ENCODE results near the gene KRT40.

The KRT40 gene

DNA sequence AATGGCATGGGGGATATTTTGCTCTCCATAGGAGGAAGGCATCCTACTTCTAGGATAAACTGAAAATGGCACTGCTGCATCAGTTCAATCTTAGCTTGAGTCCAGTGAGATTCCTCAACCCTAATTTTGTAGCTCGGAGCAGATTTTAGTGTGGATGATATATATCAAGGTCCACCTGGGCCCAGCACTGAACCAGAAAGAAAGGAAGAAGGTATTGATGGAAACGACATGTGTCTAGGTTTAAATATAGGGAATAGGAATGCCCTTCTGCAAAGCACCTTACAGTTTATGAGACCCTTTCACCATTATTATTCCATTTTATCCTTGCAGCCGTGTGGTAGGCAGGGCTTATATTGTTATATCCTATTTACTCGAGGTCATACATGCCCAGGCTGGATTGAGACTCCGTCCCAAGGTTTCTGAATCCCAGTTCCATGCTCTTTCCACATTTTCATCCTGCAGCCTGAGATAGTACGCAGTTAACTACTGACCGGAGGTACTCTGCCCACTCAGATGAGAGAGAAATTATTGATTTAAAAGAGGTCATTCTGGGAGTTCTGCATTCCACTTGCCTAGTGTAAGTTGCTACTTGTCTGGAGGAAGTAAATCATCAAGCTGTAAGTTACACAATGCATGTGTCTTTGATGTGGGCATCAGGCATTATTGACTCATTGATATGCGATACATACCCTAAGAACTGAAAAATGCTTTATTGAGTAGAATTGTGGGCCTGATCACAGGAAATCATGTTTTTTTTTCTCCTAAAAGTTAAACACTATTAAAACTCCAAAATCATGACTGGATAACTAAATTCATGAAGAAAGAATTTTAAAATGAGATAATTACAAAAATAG, 27.5 kb downstream of the KRT40 start:
- no peak overlapping the region for H3K4me3 ChIP-seq (ENCODE audit: low read length)
- peak; percentile 96 for DNase-seq (ENCODE audit: low read depth)
- TF ChIP-seq, protein P1, sequence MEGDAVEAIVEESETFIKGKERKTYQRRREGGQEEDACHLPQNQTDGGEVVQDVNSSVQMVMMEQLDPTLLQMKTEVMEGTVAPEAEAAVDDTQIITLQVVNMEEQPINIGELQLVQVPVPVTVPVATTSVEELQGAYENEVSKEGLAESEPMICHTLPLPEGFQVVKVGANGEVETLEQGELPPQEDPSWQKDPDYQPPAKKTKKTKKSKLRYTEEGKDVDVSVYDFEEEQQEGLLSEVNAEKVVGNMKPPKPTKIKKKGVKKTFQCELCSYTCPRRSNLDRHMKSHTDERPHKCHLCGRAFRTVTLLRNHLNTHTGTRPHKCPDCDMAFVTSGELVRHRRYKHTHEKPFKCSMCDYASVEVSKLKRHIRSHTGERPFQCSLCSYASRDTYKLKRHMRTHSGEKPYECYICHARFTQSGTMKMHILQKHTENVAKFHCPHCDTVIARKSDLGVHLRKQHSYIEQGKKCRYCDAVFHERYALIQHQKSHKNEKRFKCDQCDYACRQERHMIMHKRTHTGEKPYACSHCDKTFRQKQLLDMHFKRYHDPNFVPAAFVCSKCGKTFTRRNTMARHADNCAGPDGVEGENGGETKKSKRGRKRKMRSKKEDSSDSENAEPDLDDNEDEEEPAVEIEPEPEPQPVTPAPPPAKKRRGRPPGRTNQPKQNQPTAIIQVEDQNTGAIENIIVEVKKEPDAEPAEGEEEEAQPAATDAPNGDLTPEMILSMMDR (conservative IDR thresholded peaks at IDR 0.05; ENCODE audit: low read length): no peak

DNA sequence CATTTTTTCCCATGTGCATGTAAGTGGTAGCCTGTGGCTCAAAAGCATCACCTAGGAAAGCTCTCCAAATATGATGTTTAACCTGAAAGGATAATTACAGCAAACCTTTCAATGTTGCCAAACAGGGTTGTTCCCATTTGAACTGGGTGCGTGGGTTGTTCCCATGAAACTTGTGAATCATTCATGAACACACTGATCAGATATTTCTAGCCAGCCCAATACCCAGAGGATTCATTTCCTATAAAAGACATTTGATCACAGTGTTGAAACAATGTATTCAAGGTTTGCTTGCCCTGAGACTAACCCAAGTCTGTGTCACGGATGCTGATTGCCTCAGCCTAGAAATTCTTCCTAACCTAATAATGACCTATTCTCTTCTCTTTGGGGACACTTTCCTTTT, 30.2 kb downstream of the KRT40 start:
- peak; percentile 90 for DNase-seq (ENCODE audit: low read depth)
- no peak overlapping the region for H3K4me3 ChIP-seq (ENCODE audit: low read length)
- TF ChIP-seq, protein P1 (conservative IDR thresholded peaks at IDR 0.05; ENCODE audit: low read length): no peak

DNA sequence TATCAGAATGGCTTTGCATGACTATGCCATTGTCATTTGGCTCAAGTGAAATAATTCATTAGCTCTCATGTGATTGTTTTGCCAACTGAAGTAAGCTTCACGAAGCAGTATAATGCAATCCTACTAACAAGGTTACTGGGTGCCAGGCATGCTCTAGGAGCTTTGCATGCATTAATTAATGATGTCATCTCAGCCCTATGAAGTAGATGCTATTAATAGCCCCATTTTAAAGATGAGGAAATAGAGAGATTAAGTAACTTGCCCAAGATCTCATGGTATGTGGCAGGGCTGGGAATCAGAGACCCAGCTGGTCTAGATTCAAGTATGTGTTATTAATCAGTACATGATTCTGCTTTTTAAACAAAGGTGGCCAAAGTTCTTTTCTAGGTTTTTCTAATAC, 31.5 kb downstream of the KRT40 start:
- peak; percentile 97 for DNase-seq (ENCODE audit: low read depth)
- TF ChIP-seq, protein P1 (conservative IDR thresholded peaks at IDR 0.05; ENCODE audit: low read length): no peak
- no peak overlapping the region for H3K4me3 ChIP-seq (ENCODE audit: low read length)

GRCh38 chr17:40952154-40952553, 32.0 kb downstream of the KRT40 start:
- no peak overlapping the region for H3K4me3 ChIP-seq (ENCODE audit: low read length)
- TF ChIP-seq, protein P1 (conservative IDR thresholded peaks at IDR 0.05; ENCODE audit: low read length): no peak
- DNase-seq (ENCODE audit: low read depth): no peak

DNA sequence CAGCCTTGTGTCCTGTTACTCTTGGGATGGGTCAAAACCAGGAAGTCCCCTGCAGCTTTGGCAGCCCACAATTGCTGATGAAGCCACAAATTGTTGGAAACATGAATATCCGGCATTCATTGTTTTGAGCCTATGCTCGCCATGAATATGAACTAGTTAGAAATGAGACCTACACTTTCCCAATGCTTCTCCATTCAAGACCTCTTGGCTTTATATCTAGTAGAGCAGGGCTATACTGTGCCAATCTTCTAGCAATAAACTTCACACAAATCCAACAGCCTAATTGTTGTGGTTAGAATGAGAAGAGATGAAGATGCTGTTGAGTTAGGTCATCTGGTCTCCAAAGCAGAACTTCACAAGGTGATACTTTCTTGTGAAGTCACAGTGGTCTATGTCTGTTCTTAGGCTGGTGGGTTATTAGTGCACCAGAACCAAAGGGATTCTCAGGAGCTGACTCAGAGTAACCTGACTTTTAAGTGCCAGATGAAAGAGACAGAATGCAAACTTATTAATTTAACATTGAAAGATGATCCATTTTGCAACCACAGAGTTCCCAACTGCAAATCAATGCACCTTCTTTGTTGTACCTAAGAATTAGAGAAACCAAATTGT, 33.0 kb downstream of the KRT40 start:
- TF ChIP-seq, protein P1 (conservative IDR thresholded peaks at IDR 0.05; ENCODE audit: low read length): no peak
- no peak for DNase-seq (ENCODE audit: low read depth)
- no peak overlapping the region for H3K4me3 ChIP-seq (ENCODE audit: low read length)

DNA sequence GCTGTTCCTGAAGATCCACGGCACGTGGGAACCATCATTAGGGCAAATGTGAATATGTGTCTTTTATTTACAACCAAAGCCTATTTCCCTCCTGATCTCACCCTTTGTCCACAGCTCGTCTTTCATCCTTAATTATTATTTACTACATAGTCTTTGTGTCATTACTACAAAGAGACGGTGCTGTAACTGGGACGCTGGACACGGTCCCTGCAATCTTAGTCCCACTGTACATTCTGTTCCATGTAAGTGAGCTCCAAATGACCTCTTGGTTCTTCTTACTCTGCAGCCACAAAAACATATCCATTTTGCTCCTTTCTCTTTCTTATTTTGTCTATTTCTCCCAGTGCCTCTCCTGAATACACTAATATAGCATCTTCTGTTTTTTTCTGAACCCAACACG, 34.0 kb downstream of the KRT40 start:
- no peak overlapping the region for H3K4me3 ChIP-seq (ENCODE audit: low read length)
- TF ChIP-seq, protein P1 (conservative IDR thresholded peaks at IDR 0.05; ENCODE audit: low read length): no peak
- DNase-seq (ENCODE audit: low read depth): no peak

- TF ChIP-seq, protein P1 (conservative IDR thresholded peaks at IDR 0.05; ENCODE audit: low read length): no peak
- H3K4me3 ChIP-seq (ENCODE audit: low read length): no peak overlapping the region
- DNase-seq (ENCODE audit: low read depth): no peak
These were observed 34.7 kb downstream of the KRT40 start for GRCh38 chr17:40949418-40949817.

All from AG10803 (cell line).